HuH-7 (cell line): ENCODE measurements around the gene RASA3.

ENCODE experiments used
- DNase-seq: peaks from one replicate; pipeline ENCODE4 v3.0.0; 2011; ENCODE audit warnings: low spot score

Gene RASA3

GRCh38 chr13:113967729-113968462 lies 164.5 kb downstream of the RASA3 start:
- no peak for DNase-seq

DNA sequence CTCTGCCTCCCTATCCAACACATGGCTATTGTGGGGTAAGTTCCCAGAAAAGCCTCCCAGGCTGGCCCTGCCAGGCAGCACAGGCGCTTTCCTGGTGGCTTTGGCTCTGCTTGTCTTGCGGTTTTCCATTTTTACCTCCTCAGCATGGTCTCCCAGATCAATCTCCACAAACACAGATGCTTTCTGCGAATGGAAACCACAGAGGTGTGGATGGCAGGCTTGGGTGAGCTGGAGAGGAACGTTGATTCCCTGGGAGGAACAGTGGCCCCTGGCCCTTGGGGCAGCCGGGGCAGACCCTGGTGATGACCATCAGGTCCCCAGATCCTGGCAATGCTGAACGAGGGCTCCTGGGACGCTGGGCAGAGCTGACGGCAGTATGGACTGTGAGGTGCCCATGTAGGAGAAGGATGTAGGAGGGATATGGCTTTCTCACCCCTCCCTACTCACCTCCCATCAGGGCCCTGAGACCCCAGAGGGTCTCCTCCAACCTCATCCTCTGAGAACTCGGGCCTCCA lies 165.2 kb downstream of the RASA3 start:
- DNase-seq: no peak

GRCh38 chr13:113965968-113966884 lies 166.2 kb downstream of the RASA3 start:
- no peak for DNase-seq

DNA sequence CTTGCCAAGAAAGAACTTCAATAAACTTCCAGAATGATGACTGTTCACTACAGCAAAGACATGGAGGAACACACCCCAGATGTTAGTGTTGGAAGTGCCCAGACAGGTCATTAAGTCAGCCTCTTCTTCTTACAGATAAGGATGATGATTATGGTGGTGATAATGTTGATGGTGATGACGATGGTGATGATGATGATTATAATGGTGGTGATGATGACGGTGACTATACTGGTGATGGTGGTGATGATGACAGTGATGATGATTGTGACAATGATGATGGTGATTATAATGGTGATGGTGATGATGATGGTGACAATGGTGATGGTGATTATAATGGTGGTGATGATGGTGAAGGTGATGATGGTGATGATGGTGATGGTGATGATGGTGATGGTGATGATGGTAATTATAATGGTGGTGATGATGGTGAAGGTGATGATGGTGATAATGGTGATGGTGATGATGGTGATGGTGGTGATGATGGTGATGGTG lies 167.0 kb downstream of the RASA3 start:
- no peak for DNase-seq

GRCh38 chr13:113964251-113964995 lies 168.0 kb downstream of the RASA3 start:
- no peak for DNase-seq

DNA sequence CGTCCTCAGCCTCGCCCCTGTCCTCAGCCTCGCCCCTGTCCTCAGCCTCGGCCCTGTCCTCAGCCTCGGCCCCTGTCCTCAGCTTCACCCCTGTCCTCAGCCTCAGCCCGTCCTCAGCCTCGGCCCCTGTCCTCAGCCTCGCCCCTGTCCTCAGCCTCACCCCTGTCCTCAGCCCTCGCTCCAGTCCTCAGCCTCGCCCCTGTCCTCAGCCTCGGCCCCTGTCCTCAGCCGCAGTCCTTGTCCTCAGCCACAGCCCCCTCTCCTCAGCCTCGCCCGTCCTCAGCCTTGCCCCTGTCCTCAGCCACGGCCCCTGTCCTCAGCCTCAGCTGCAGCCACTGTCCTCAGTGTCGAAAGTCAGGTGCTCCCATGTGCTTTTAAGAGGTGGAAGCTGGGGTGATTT lies 169.0 kb downstream of the RASA3 start:
- DNase-seq: no peak

GRCh38 chr13:113962975-113963374 lies 169.4 kb downstream of the RASA3 start:
- no peak for DNase-seq

DNA sequence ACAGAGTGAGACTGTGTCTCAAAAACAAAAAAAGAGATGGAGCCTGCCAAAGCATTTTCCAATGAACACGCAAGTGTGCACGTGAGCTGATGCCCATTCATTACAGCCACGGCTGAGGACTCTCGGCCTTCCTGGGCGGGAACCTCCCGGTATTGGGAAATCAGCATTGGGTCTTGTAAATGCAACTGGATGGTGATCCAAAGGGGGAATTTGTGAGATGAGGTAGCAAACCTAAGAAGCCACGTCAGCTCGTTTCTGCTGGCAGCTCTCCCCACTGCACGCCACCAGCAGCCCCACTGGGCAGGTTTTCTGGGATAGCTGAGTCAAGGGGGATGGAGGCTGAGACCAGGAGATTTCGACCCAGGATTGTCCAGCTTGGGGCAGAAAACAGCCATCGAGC lies 170.0 kb downstream of the RASA3 start:
- no peak for DNase-seq

GRCh38 chr13:113960276-113960948 lies 172.0 kb downstream of the RASA3 start:
- no peak for DNase-seq

- DNase-seq: no peak
These were observed 173.2 kb downstream of the RASA3 start for GRCh38 chr13:113959198-113959597.

DNA sequence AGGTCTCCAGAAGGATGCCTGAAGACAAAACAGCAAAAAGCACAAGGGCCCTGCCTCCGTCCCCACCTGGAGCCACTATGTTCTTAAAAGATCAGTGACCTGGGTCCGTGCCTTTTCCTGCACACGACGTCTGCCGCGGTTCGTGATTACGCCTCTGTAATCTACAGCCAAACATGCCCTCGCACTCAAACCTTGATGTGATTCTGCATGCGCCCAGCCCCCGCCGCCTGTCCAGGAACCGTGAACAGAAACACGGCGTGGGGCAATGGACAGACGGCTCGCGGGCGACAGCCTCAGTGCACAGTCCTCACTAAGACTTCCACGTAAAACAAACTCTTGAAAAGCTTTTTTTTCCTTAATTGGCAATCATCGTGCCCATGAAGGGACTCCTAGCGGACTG lies 174.1 kb downstream of the RASA3 start:
- no peak for DNase-seq

GRCh38 chr13:113956571-113956970 lies 175.9 kb downstream of the RASA3 start:
- DNase-seq: no peak

GRCh38 chr13:113955691-113956090 lies 176.7 kb downstream of the RASA3 start:
- DNase-seq: no peak

- DNase-seq: no peak
These were observed 177.2 kb downstream of the RASA3 start for GRCh38 chr13:113955235-113955634.

- no peak for DNase-seq
These were observed 178.2 kb downstream of the RASA3 start for GRCh38 chr13:113954046-113954835.

- DNase-seq: no peak
These were observed 178.9 kb downstream of the RASA3 start for GRCh38 chr13:113953561-113953960.

DNA sequence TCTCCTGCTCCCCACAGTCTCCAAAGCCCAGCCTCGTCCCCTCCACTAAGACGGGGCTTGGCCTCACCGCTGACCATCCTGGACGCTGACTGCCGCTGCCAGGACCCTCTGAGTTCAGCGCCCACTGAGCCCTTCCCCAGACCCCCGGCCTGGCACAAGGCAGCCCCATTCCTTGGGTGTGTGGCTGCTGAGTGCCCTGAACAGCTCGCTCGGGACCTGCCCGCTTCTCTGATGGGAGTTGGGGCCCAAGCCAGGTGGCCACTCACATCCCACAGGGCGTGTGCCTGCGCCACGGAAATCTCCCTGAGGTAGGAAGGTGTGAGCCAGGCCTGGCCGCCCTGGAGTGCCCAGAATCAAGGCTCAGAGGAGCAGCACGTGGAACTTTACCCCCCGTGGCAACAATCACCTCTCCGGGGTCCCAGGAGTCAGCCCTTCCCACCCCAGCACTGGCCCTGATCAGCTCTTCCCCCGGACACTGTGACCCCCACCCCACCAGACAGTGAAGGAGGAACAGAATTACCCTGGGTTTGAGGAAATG lies 179.4 kb downstream of the RASA3 start:
- DNase-seq: no peak

GRCh38 chr13:113952151-113952982 lies 180.1 kb downstream of the RASA3 start:
- DNase-seq: no peak

- DNase-seq: no peak
These were observed 181.0 kb downstream of the RASA3 start for GRCh38 chr13:113951246-113951999.
